Limb (tissue), 2 donors: ENCODE measurements around the gene AIG1.
"Not testable (repeated sequence)": the region's sequence is repeated elsewhere in the genome, so short reads cannot be mapped to it uniquely, and the experiment has no call there.

Experiments used
- DNase-seq, 2 donors: peaks; one replicate each; pipeline ENCODE4 v3.0.0-alpha.2; 2016; ENCODE audit errors: extremely low spot score in 2 of 2

The AIG1 gene

GRCh38 chr6:143060806-143061596 is at the start of gene AIG1:
AIG1 (plus strand) TSS chr6:143060889; CDS start chr6:143060926, 37 bp downstream.
- DNase-seq, result peak; percentile 56 to 84

GRCh38 chr6:143014764-143015163 is 45.9 kb upstream of the AIG1 start:
- DNase-seq, result no peak

GRCh38 chr6:143015300-143015706 is 45.4 kb upstream of the AIG1 start:
- no peak for DNase-seq

GRCh38 chr6:143018955-143019354 is 41.7 kb upstream of the AIG1 start:
- DNase-seq, result no peak

- DNase-seq, result not testable (repeated sequence)
Measured at GRCh38 chr6:143020862-143021261, 39.8 kb upstream of the AIG1 start.

- no peak for DNase-seq
Measured at GRCh38 chr6:143021543-143021942, 39.1 kb upstream of the AIG1 start.

GRCh38 chr6:143022587-143022986 is 38.1 kb upstream of the AIG1 start:
- no peak for DNase-seq

GRCh38 chr6:143023695-143024094 is 37.0 kb upstream of the AIG1 start:
- DNase-seq, result no peak

GRCh38 chr6:143024977-143025376 is 35.7 kb upstream of the AIG1 start:
- no peak for DNase-seq

GRCh38 chr6:143026696-143027449 is 33.8 kb upstream of the AIG1 start:
- peak in 1 of 2 donors; percentile 47 for DNase-seq

GRCh38 chr6:143034689-143035334 is 25.9 kb upstream of the AIG1 start:
- no peak for DNase-seq

GRCh38 chr6:143037470-143037869 is 23.2 kb upstream of the AIG1 start:
- no peak for DNase-seq

- no peak for DNase-seq
Measured at GRCh38 chr6:143038833-143039232, 21.9 kb upstream of the AIG1 start.

GRCh38 chr6:143039548-143039947 is 21.1 kb upstream of the AIG1 start:
- no peak for DNase-seq

GRCh38 chr6:143040018-143040417 is 20.7 kb upstream of the AIG1 start:
- DNase-seq, result no peak

- DNase-seq, result not testable (repeated sequence)
Measured at GRCh38 chr6:143044345-143044744, 16.3 kb upstream of the AIG1 start.

GRCh38 chr6:143049611-143050010 is 11.1 kb upstream of the AIG1 start:
- no peak for DNase-seq

GRCh38 chr6:143050509-143050908 is 10.2 kb upstream of the AIG1 start:
- DNase-seq, result no peak

GRCh38 chr6:143052282-143052681 is 8.4 kb upstream of the AIG1 start:
- DNase-seq, result no peak

GRCh38 chr6:143053856-143054255 is 6.8 kb upstream of the AIG1 start:
- no peak for DNase-seq

GRCh38 chr6:143054329-143054728 is 6.4 kb upstream of the AIG1 start:
- DNase-seq, result no peak

- no peak for DNase-seq
Measured at GRCh38 chr6:143055213-143055612, 5.5 kb upstream of the AIG1 start.
